Liver (tissue), 9 donors: Measurements from ENCODE around the gene B3GAT1. TPM values are rescaled to one million over a fixed set of nuclear protein-coding genes. Genes with fewer than 3 reads are reported as not detected.

Experiments
- DNase-seq: peaks from one replicate; pipeline ENCODE4 v3.0.0-alpha.2; 2017; ENCODE audit warnings: low spot score
- H3K27ac ChIP-seq, 2 donors: one replicate each; pipeline ENCODE4 v1.7.0; 2013; ENCODE audit warnings: inconsistent platforms in 2 of 2, low read length in 2 of 2, control low read depth in 1 of 2, low read depth in 1 of 2, mild to moderate bottlenecking in 1 of 2
- H3K27me3 ChIP-seq, 4 donors: one replicate each; pipeline versions ENCODE4 v1.6.1 to v1.7.0; 2013; ENCODE audit warnings: low read length in 3 of 4, inconsistent platforms in 1 of 4, mild to moderate bottlenecking in 1 of 4, moderate library complexity in 1 of 4; ENCODE audit not compliant: control insufficient read depth in 4 of 4, insufficient read depth in 4 of 4
- H3K36me3 ChIP-seq, 4 donors: one replicate each; pipeline versions ENCODE4 v1.6.1 to v1.7.0; 2013; ENCODE audit warnings: low read length in 3 of 4, mild to moderate bottlenecking in 3 of 4, low read depth in 1 of 4, moderate library complexity in 1 of 4; ENCODE audit not compliant: control insufficient read depth in 4 of 4, insufficient read depth in 3 of 4
- H3K4me1 ChIP-seq, 4 donors: one replicate each; pipeline versions ENCODE4 v1.6.1 to v1.7.0; 2013; ENCODE audit warnings: low read length in 3 of 4, mild to moderate bottlenecking in 3 of 4, moderate library complexity in 1 of 4; ENCODE audit not compliant: control insufficient read depth in 4 of 4, insufficient read depth in 4 of 4
- H3K4me3 ChIP-seq, 3 donors: one replicate each; pipeline versions ENCODE4 v1.6.1 to v1.7.0; 2013; ENCODE audit warnings: low read length in 3 of 3, control low read depth in 1 of 3, low read depth in 1 of 3, mild to moderate bottlenecking in 1 of 3
- H3K9ac ChIP-seq, 2 donors: one replicate each; pipeline ENCODE4 v1.7.0; 2013; ENCODE audit warnings: low read length in 2 of 2, mild to moderate bottlenecking in 2 of 2, moderate library complexity in 2 of 2, control low read depth in 1 of 2, low read depth in 1 of 2
- H3K9me3 ChIP-seq, 4 donors: one replicate each; pipeline versions ENCODE4 v1.6.1 to v1.7.0; 2013; ENCODE audit warnings: low read length in 3 of 4; ENCODE audit not compliant: control insufficient read depth in 4 of 4
- ATF3 ChIP-seq: IDR thresholded peaks from 2 replicates; pipeline ENCODE4 v1.6.1; 2016; ENCODE audit warnings: antibody characterized with exemption
- CTCF ChIP-seq: fragments of 150-350 bp; IDR thresholded peaks from 2 replicates; pipeline ENCODE4 v1.5.1; 2017; ENCODE audit warnings: improper control_type of control experiment, low read depth, low read length; ENCODE audit not compliant: missing input control
- EGR1 ChIP-seq, 2 donors: IDR thresholded peaks; 2 replicates each; pipeline ENCODE4 v1.6.1; 2016 to 2018; ENCODE audit warnings: antibody characterized with exemption in 2 of 2, low read depth in 2 of 2
- FOXA1 ChIP-seq: IDR thresholded peaks from 2 replicates; pipeline ENCODE4 v1.6.1; 2016; ENCODE audit warnings: antibody characterized with exemption
- FOXA2 ChIP-seq: IDR thresholded peaks from 2 replicates; pipeline ENCODE4 v1.6.1; 2016; ENCODE audit warnings: antibody characterized with exemption
- GABPA ChIP-seq, 2 donors: IDR thresholded peaks in 1 of 2; conservative IDR thresholded peaks in 1 of 2; 2 replicates each; pipeline ENCODE4 v1.6.1; 2016; ENCODE audit warnings: antibody characterized with exemption in 2 of 2, mild to moderate bottlenecking in 1 of 2, moderate library complexity in 1 of 2
- HNF4G ChIP-seq: IDR thresholded peaks from 2 replicates; pipeline ENCODE4 v1.6.1; 2016; ENCODE audit warnings: antibody characterized with exemption
- JUND ChIP-seq, 2 donors: IDR thresholded peaks; 2 replicates each; pipeline ENCODE4 v1.6.1; 2016; ENCODE audit warnings: antibody characterized with exemption in 2 of 2
- MAX ChIP-seq: IDR thresholded peaks from 2 replicates; pipeline ENCODE4 v1.6.1; 2016; ENCODE audit warnings: antibody characterized with exemption
- NR2F2 ChIP-seq: IDR thresholded peaks from 2 replicates; pipeline ENCODE4 v1.6.1; 2016; ENCODE audit warnings: antibody characterized with exemption
- RAD21 ChIP-seq, 2 donors: IDR thresholded peaks; 2 replicates each; pipeline ENCODE4 v1.6.1; 2016; ENCODE audit warnings: antibody characterized with exemption in 2 of 2, mild to moderate bottlenecking in 2 of 2
- REST ChIP-seq: IDR thresholded peaks from 2 replicates; pipeline ENCODE4 v1.6.1; 2016; ENCODE audit warnings: antibody characterized with exemption, mild to moderate bottlenecking
- RXRA ChIP-seq, 2 donors: IDR thresholded peaks; 2 replicates each; pipeline ENCODE4 v1.6.1; 2017 to 2018; ENCODE audit warnings: antibody characterized with exemption in 2 of 2, mild to moderate bottlenecking in 1 of 2
- YY1 ChIP-seq: IDR thresholded peaks from 2 replicates; pipeline ENCODE4 v1.6.1; 2016; ENCODE audit warnings: antibody characterized with exemption, mild to moderate bottlenecking
- ZBTB33 ChIP-seq: IDR thresholded peaks from 2 replicates; pipeline ENCODE4 v1.6.1; 2016; ENCODE audit warnings: antibody characterized with exemption
- WGBS: extraction: QIAGEN DNeasy Blood & Tissue Kit; methylation state at CpG from one replicate; pipeline ENCODE4 v1.1.7; 2013; 5-methylcytosine and 5-hydroxymethylcytosine counted together
- polyA plus RNA-seq, 2 donors: library from polyadenylated mRNA; stranded (reverse) in 1 of 2; unstranded in 1 of 2; fragments of 200-250 nt in 1 of 2; fragments of >200 nt in 1 of 2; fragmentation: Nextera tagmentation in 1 of 2; extraction: Ambion mirVana in 1 of 2; gene quantifications; one replicate each; pipeline versions ENCODE4 v1.2.1 to v1.2.3, GENCODE V29; 2013 to 2015
- total RNA-seq, 2 donors: library from RNA; depleted of rRNA; stranded (reverse); fragments of >200 nt; gene quantifications; one replicate each; pipeline ENCODE4 v1.2.3, GENCODE V29; 2014
- donor health status: healthy.
- donor health status: healthy.
- donor health status: healthy.
- donor health status: healthy.
- donor health status: healthy.

The B3GAT1 gene
- total and polyA plus RNA-seq, 4 donors: 0.13 to 6.6 (median 0.25) TPM; not detected in 1

- Histone ChIP-seq H3K27me3 (no peaks in the 10 kb centered on the region), H3K4me1 (peaks cover 8 to 24% (median 17%) of the 10 kb centered on the region in 4 donors), H3K27ac (no peak overlapping the region), H3K36me3 (peaks cover 0 to 7% (median 0%) of the 10 kb centered on the region in 4 donors), H3K9ac (no peak overlapping the region), H3K9me3 (no peaks in the 10 kb centered on the region), H3K4me3 (no peak overlapping the region)
- no peak for DNase-seq
- TF ChIP-seq NR2F2: no peak
- TF ChIP-seq EGR1 (IDR thresholded peaks at IDR 0.05; ENCODE audit: low read depth in 2 of 2): no peak
- no peak for TF ChIP-seq ZBTB33
- TF ChIP-seq FOXA1: no peak
- no peak for TF ChIP-seq FOXA2
- WGBS: 78% methylated on average over 10 of the region's 10 CpGs
Measured at GRCh38 chr11:134394311-134394710, 17.7 kb downstream of the B3GAT1 start.

GRCh38 chr11:134393638-134394037, 18.4 kb downstream of the B3GAT1 start:
- Histone ChIP-seq H3K27ac (no peak overlapping the region), H3K9ac (no peak overlapping the region)
- no peak for DNase-seq

More at GRCh38 chr11:134393638-134394037, 18.4 kb downstream of the B3GAT1 start:
- Histone ChIP-seq H3K4me3 (no peak overlapping the region), H3K27me3 (no peaks in the 10 kb centered on the region), H3K4me1 (peaks cover 4 to 19% (median 12%) of the 10 kb centered on the region in 4 donors), H3K9me3 (no peaks in the 10 kb centered on the region), H3K36me3 (peaks cover 0 to 7% (median 0%) of the 10 kb centered on the region in 4 donors)
- 42% methylated on average over 14 of the region's 14 CpGs for WGBS
- peak; percentile 80 to 81 for TF ChIP-seq RAD21 (IDR thresholded peaks at IDR 0.05)
- TF ChIP-seq YY1: no peak
- TF ChIP-seq FOXA1: no peak
- no peak for TF ChIP-seq RXRA (IDR thresholded peaks at IDR 0.05)
- TF ChIP-seq MAX: no peak
- TF ChIP-seq EGR1 (IDR thresholded peaks at IDR 0.05; ENCODE audit: low read depth in 2 of 2): no peak
- no peak for TF ChIP-seq ATF3
- TF ChIP-seq HNF4G: no peak
- no peak for TF ChIP-seq FOXA2
- peak; percentile 54 for TF ChIP-seq CTCF
- no peak for TF ChIP-seq REST
- TF ChIP-seq JUND (IDR thresholded peaks at IDR 0.05): no peak
- TF ChIP-seq GABPA (IDR thresholded peaks at IDR 0.05 in 1 of 2, conservative IDR thresholded peaks at IDR 0.05 in 1 of 2): no peak
- no peak for TF ChIP-seq ZBTB33
